ENCODE data around the gene ZFPL1.

- TF ChIP-seq SMC3 (IDR thresholded peaks at IDR 0.05; ENCODE audit: borderline replicate concordance, low read length) (peak; percentile 70; the same call in 1 of the 2 replicates), PKNOX1 (IDR thresholded peaks at IDR 0.05) (peak; percentile 76), YY1 (IDR thresholded peaks at IDR 0.05; ENCODE audit: low read depth, low read length) (peak; percentile 72), KDM1A (IDR thresholded peaks at IDR 0.05; ENCODE audit: borderline replicate concordance) (no peak), EP300 (IDR thresholded peaks at IDR 0.05; ENCODE audit: borderline replicate concordance in 1 of 2, control insufficient read depth in 1 of 2, low read depth in 2 of 2, low read length in 2 of 2) (no peak), DPF2 (IDR thresholded peaks at IDR 0.05) (peak; percentile 58; the same call in 1 of the 2 replicates), SRF (IDR thresholded peaks at IDR 0.05; ENCODE audit: low read depth in 2 of 2, low read length in 2 of 2) (peak; percentile 46 to 75; a peak in 3 of 4 replicates), ZNF274 (IDR thresholded peaks at IDR 0.05; ENCODE audit: insufficient read depth, insufficient read length) (no peak), RAD51 (IDR thresholded peaks at IDR 0.05) (no peak), PAX8 (IDR thresholded peaks at IDR 0.05) (no peak)
- TF ChIP-seq, protein P1, sequence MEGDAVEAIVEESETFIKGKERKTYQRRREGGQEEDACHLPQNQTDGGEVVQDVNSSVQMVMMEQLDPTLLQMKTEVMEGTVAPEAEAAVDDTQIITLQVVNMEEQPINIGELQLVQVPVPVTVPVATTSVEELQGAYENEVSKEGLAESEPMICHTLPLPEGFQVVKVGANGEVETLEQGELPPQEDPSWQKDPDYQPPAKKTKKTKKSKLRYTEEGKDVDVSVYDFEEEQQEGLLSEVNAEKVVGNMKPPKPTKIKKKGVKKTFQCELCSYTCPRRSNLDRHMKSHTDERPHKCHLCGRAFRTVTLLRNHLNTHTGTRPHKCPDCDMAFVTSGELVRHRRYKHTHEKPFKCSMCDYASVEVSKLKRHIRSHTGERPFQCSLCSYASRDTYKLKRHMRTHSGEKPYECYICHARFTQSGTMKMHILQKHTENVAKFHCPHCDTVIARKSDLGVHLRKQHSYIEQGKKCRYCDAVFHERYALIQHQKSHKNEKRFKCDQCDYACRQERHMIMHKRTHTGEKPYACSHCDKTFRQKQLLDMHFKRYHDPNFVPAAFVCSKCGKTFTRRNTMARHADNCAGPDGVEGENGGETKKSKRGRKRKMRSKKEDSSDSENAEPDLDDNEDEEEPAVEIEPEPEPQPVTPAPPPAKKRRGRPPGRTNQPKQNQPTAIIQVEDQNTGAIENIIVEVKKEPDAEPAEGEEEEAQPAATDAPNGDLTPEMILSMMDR (IDR thresholded peaks at IDR 0.05 in 2 of 3, conservative IDR thresholded peaks at IDR 0.05 in 1 of 3; ENCODE audit: control insufficient read depth in 2 of 3, extremely low read depth in 1 of 3, insufficient read depth in 1 of 3, low read depth in 3 of 3, low read length in 3 of 3): peak; percentile 85 to 97 (median 93); a peak in 5 of 6 replicates
Measured at GRCh38 chr11:65117206-65118096, 33.4 kb downstream of the ZFPL1 start, which contains the start of gene ZNHIT2.

All from GM12878 (cell line).